Measurements from ENCODE around the gene BICD1.

GRCh38 chr12:32357601-32358249 lies 251.1 kb downstream of the BICD1 start:
- TF ChIP-seq POLR2AphosphoS5 (IDR thresholded peaks at IDR 0.05; ENCODE audit: low read depth, low read length) (no peak), POLR2A (IDR thresholded peaks at IDR 0.05; ENCODE audit: low read depth, low read length) (no peak)

All from GM12892 (cell line).